ENCODE data around the gene ZNF714.
"Not testable (repeated sequence)": the region's sequence is repeated elsewhere in the genome, so short reads cannot be mapped to it uniquely, and the experiment has no call there.

ZNF714 gene

DNA sequence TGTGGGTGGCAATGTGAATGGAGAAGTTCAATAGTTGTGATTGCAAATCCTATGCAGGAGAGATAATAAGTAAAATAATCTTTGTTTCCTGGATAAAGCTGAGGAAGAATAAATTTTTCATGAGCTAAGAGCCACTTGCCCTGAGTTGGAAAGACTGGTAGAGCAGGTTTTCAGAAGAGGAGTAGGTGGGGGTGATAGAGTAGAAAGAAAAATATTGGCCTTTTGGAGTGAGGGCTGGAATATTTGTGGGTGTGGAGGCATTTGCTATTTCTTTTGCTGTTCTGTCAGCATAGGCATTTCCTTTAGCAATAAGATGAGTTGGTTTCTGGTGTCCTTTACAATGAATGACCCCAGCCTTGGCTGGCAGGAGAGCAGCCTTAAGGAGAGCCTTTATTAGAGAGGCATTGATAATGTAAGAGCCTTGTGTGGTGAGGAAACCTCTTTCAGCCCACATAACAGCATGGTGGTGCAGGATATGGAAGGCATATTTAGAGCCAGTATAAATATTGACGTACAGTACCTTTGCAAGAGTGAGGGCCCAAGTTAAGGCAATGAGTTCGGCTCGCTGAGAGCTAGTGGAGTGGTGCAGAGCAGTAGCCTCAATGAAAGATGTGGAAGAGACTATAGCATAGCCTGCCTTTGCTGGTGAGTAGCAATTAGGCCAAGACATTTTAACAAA is 48.2 kb downstream of the ZNF714 start:
- no peak for DNase-seq (ENCODE audit: low read depth in 2 of 2)

DNA sequence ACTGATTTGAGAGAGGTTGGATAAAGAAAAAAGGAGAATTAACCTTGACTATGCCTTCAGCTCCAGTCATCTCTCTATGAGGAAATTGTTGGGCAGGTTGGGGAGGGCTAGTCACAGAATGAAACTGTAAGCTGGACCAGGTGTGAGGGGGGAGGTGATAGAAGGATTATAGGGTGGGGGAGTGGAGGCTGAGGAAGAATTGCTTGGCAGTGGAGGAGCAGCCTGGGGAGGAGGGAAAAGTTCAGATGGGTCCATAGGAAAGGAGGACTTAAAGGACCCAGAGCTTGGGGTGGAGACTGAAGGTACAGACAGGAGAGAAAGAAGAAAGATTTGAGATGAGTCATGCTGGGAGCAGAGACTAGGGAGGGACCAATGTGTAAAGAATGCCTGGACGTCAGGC is 51.6 kb downstream of the ZNF714 start:
- no peak for DNase-seq (ENCODE audit: low read depth in 2 of 2)

DNA sequence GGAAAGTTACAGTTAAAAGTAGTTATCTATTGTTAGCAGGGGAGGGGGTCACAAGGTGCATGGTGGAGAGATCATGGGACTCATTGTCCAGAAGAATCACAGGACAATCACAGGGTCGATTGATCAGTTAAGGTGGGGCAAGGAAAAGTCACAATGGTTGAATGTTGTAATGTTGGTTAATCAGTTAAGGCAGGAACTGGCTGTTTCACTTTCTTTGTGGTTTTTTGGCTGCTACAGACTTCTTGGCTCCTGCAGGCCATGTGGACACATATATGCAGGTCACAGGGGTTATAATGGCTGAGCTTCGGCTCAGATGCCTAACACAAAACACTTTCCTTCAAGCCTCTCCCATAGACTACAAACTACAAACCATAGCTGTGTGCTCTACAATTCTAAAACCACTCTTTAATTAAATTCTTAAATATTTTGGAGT is 52.9 kb downstream of the ZNF714 start:
- DNase-seq (ENCODE audit: low read depth in 2 of 2), result no peak

DNA sequence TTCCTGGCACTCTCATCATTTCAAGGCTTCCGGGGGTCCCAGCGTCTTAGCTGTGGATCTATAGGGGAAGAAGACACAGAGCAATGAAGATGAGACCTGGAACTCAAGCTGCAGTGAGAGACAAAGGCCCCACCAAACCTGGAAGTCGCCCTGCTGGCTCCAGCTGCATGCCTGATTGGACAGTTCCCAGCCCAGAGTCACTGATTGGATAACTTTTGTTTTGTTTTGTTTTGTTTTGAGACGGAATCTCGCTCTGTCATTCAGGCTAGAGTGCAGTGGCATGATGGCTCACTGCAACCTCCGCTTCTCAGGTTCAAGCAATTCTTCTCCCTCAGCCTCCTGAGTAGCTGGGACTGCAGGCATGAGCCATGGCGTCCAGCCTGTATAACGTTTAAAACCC is 53.4 kb downstream of the ZNF714 start:
- DNase-seq (ENCODE audit: low read depth in 2 of 2), result no peak

DNA sequence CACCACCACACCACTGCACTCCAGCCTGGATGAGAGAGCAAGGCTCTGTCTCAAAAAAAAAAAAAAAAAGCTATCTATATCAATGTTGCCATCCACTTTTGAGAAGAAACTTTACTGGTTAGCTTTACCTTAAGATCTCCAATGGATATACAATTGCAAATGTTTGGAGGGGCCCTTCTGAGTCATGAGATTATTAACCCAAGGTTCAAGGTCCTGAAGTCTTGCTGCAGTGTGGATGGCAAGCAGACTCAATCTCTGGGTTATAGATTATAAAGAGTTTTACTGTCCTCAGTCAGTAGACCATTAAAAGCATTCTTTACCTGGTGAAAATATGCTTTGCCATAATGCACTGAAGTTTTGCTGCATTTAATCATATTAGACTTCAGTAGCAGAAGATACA is 56.1 kb downstream of the ZNF714 start:
- no peak for DNase-seq (ENCODE audit: low read depth in 2 of 2)

DNA sequence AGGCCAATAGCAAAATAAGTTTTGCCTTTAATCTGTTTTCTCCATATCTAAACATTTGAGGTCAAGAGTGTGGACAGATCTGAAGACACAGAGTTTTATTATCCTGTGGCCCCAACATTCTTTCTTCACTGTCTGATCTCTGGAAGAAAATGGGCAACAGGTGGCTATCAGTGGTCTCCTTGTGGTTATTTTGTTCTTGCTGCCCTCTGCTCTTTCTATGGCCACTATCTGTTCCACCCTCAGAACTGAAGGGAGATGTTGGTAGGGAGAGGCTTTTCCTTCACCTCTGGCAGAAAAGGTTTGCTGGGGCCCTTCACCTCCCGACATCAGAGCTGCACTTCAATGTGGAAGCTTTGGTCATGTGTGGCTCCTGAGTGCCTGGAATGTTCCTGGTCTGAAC is 59.0 kb downstream of the ZNF714 start:
- DNase-seq (ENCODE audit: low read depth in 2 of 2), result not testable (repeated sequence)

DNA sequence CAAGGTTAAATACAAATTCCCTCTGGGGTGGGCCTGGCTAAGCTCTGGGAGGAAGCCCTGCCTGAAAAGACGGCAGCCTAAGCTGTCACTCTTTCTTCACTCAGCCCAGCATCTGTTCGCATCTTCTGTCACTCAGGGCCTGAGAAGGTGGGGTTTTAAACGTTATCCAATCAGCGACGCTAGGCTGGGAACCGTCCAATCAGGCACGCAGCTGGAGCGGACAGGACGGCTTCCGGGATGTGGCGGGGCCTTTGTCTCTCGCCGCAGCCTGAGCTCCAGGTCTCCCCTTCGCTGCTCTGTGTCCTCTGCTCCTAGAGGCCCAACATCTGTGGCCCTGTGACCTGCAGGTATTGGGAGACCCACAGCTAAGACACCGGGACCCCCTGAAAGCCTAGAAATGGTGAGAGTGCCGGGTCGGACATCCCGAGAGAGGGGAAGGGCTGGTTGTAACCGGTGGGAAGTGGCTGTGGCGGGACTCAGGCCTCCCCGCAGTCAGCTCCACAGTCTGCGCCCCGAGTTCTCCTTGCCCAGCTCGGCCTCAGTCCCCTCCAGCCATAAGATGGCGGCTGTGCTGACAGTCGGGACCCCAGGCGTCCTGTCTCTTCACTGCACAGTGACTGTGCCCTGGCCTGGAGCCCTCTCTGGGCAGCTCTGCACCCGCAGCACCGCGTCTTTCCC is 59.9 kb downstream of the ZNF714 start, which contains the start of gene ZNF431:
Gene ZNF431 (plus strand): TSS at position 254 of the 678 bp plus-strand sequence. CDS start 144 bp downstream, at position 398.
- DNase-seq (ENCODE audit: low read depth in 2 of 2), result peak; percentile 78 to 86

DNA sequence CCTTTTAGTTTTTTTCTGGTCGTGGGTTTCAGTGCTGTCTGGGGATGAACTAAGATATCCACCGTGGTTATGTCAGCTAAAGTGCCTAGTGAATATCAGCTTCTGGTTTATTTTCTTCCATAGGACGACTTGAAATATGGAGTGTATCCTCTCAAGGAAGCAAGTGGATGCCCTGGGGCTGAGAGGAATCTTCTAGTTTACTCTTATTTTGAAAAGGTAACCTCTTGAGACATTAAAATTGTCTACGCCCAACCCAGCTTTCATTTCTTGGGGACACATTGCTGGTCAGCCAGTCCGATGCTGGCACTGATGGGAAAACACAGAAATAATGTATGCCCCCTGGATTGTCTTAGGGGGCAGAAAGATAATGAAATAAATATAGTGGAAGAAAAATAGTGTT is 61.4 kb downstream of the ZNF714 start:
- no peak for DNase-seq (ENCODE audit: low read depth in 2 of 2)

DNA sequence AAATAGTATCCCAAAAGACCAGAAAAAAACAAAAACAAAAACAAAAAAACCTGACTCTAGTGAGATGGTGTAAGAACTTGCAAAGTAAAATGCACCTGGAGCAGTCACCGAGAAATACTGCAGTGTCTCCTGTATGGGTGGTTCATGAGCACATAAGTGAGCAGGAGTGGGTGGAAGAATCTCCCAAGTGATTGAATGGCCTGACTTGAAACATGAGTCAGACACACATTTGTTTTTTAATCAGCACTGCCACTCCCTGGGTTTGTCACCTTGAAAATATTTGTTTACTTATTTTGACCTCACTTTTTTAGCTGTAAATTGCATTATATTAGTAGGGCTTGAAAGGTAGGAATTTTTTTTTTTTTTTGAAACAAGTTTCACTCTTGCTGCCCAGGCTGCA is 61.9 kb downstream of the ZNF714 start:
- DNase-seq (ENCODE audit: low read depth in 2 of 2), result no peak

DNA sequence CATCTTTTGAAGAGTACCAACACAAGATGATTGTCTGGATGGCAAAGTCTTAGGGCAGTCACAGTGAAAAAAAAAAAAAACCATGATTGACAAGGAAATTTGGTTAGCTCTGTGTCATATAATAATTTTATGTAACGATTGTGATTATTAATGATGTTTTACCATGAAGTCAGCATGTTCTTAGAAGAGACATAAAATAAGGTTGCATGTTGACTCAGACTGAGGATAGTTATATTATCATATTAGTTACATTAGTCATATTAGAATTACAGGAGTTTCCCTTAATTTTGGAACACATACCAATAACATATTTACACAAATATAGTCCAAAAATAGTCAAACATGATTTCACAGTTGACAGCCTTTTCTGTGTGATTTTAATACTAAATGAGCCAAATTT is 65.5 kb downstream of the ZNF714 start:
- no peak for DNase-seq (ENCODE audit: low read depth in 2 of 2)

DNA sequence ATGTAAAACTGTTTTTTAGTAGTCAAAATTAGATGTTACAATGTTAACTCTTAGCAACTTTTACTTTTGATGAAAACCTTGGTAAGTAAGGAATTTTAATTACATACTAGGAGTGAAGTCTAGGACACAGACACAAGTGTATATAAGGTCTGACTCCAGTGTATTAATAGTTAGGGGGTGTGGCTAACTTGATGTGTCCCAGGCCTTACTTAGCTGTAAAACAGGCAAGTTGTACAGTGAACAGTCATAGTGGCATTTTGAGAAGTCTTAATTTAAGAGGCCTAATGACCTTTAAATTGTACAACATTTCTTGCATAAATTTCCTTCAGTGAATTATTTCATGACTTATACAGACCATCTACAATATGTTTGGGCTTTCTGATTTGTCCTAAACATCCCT is 66.7 kb downstream of the ZNF714 start:
- DNase-seq (ENCODE audit: low read depth in 2 of 2), result no peak

DNA sequence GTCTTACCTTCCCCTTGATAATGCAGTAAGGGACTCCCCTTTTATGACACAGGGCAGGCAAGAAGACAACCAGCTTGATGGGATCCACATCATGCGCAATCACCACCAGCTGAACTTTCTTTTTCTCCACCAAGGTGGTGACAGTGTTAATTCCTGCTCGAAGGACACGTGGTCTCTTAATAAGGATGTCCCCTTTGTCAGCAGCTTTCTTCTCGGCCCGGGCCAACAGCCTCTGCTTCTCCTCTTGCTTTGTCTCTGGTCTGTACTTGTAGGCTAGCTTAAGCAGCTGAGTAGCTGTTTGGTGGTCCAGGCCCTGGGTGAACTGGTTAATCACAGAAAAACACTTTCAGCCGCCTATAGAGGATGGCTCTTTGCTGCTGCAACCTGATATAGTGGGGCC is 67.9 kb downstream of the ZNF714 start:
- no peak for DNase-seq (ENCODE audit: low read depth in 2 of 2)

DNA sequence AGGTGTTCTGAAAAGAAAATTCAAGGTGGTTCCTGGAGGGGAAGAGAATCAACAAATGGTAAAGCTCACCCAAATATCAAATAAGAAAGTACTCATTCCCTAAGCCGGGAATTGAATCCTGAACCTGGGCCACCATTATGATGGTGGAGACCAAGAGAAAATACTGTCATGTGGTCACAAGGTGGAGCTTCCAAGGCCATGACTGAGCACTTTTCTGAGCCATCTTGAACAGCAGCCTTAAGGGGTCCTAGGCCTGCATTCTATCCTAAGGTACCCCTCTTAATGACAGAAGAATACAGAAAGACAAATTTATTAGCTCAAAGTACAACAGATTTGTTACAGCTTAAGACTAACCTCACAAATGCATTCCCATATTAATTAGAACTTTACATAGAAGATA is 69.5 kb downstream of the ZNF714 start:
- DNase-seq (ENCODE audit: low read depth in 2 of 2), result no peak

DNA sequence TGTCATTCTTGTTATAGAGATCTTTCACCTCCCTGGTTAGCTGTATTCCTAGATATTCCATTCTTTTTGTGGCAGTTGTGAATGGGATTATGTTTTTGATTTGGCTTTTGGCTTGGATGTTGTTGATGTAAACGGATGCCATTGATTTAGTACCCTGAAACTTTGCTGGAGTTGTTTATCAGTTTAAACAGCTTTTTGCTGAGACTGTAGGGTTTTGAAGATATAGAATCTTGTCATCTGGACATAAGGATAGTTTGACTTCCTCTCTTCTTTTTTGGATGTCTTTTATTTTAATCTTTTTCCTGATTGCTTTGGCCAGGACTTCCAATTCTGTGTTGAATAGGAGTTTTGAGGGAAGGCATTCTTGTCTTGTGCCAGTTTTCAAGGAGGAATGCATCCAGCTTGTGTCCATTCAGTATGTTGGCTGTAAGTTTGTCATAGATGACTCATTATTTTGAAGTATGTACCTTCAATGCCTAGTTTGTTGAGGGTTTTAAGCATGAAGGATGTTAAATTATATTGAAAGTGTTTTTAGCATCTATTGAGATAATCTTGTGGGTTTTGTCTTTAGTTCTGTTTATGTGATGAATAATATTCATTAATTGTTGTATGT is 76.6 kb downstream of the ZNF714 start:
- no peak for DNase-seq (ENCODE audit: low read depth in 2 of 2)

DNA sequence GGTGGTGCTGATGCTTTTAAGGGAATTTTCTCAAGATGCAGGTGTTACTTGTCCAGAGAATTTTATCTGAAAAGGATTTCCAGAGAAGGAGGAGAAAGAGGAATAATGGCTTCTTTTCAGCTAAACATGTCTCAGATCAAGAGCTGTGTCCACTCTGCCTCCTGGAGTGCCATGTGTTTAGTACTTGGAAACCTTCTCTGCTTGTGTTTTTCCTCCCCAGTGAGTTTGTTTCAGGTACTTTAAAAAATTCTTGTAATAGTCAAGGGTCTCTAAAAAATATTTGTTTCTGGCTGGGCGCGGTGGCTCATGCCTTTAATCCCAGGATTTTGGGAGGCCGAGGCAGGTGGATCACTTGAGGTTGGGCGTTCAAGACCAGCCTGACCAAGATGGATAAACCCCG is 82.5 kb downstream of the ZNF714 start:
- no peak for DNase-seq (ENCODE audit: low read depth in 2 of 2)

DNA sequence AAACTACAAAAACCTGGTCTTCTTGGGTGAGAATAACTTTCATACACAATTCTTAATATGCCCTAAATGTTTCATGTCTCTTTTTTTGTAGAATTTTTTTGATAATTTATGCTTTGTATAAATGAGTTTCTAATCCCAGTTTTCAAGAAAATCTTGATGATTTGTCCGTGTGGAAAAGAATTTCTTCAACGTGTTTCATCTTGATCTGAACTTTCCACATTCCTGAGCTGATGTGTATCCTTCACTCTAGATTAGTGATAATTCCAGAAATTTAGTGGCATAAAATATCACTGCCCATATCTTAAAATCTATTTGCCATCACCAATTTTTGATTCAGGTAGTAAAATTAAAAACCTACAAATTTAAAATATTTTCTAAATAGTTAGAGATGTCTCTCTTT is 84.4 kb downstream of the ZNF714 start:
- no peak for DNase-seq (ENCODE audit: low read depth in 2 of 2)

All from stimulated activated CD8-positive, alpha-beta memory T cell treated with anti-CD3 and anti-CD28 coated beads, Interleukin-15, amount 100 ng/mL, for 48 hours (primary cell).